Measurements from ENCODE around the gene LRRC52.

Gene LRRC52

GRCh38 chr1:165573787-165574186 is 30.0 kb downstream of the LRRC52 start:
- H3K4me3 ChIP-seq (ENCODE audit: low read depth, low read length): no peak overlapping the region
- TF ChIP-seq, protein P1, sequence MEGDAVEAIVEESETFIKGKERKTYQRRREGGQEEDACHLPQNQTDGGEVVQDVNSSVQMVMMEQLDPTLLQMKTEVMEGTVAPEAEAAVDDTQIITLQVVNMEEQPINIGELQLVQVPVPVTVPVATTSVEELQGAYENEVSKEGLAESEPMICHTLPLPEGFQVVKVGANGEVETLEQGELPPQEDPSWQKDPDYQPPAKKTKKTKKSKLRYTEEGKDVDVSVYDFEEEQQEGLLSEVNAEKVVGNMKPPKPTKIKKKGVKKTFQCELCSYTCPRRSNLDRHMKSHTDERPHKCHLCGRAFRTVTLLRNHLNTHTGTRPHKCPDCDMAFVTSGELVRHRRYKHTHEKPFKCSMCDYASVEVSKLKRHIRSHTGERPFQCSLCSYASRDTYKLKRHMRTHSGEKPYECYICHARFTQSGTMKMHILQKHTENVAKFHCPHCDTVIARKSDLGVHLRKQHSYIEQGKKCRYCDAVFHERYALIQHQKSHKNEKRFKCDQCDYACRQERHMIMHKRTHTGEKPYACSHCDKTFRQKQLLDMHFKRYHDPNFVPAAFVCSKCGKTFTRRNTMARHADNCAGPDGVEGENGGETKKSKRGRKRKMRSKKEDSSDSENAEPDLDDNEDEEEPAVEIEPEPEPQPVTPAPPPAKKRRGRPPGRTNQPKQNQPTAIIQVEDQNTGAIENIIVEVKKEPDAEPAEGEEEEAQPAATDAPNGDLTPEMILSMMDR (IDR thresholded peaks at IDR 0.05; ENCODE audit: borderline replicate concordance, insufficient read depth, low read depth, low read length): no peak

- TF ChIP-seq, protein P1 (IDR thresholded peaks at IDR 0.05; ENCODE audit: borderline replicate concordance, insufficient read depth, low read depth, low read length): no peak
- H3K4me3 ChIP-seq (ENCODE audit: low read depth, low read length): no peak overlapping the region
These were observed 30.5 kb downstream of the LRRC52 start for GRCh38 chr1:165574295-165574694.

DNA sequence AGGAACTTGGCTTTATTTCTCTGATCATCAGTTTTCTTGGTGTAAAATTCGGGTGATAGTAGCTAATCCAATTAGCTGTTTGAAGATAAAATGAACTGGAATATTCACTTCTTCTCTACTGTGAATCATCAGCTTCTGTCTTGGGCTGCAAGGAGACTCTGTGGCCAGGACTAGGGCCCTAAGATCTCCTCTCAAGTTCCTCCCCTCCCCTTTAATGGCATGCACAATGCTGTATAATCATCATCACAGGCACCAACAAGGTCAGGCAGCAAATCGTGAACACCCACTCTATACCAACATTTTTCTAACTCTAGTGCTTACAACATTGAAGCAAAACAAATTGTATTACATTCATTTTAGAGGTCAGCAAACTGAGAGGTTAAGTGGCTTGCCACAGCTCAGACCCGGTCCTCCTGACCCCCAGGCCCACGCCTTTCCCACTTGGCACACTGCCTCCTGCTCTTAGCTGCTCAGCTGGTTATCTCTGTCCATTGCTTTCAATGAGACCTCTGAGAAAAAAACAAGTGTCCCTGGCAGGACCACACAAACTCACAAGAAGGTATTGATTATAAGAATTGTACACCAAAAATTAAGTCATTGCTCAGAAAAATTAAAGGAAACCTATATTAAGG is 31.8 kb downstream of the LRRC52 start:
- H3K4me3 ChIP-seq (ENCODE audit: low read depth, low read length): no peak overlapping the region
- TF ChIP-seq, protein P1 (IDR thresholded peaks at IDR 0.05; ENCODE audit: borderline replicate concordance, insufficient read depth, low read depth, low read length): no peak

DNA sequence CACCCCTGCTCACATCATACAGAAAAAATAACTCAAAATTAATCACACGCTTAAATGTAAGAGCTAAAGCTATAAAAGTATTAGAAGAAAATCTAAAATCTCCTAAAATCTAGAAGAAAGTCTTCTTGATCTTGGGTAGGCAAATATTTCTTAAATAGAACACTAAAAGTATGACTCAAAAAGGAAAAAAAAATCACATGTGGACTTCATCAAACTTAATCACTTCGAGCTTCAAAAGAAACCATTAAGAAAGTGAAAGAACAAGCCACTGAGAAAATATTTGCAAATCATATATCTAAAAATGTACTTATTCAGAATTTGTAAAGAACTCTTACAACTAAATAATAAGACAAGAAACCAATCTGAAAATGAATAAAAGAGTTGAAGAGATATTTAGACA is 32.7 kb downstream of the LRRC52 start:
- no peak overlapping the region for H3K4me3 ChIP-seq (ENCODE audit: low read depth, low read length)
- TF ChIP-seq, protein P1 (IDR thresholded peaks at IDR 0.05; ENCODE audit: borderline replicate concordance, insufficient read depth, low read depth, low read length): no peak

DNA sequence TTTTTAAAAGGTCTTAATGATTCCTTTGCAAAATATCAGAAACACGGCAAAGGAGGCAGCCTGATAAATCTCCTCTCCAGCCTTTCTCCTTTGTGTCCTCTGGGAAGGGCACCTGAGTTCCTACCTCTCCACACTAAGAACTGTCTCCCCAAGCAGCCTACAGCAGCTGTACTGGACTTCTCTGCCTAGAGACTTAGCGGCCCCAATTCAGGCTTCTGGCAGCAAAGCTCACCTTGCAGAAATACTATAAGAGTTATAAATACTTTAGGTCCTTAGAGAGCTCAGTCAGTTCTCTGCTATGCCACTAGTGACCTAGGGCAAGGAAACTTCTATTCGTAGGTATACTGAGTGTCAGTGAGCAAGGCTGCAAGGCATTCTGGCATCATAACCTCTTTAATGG is 33.9 kb downstream of the LRRC52 start:
- TF ChIP-seq, protein P1 (IDR thresholded peaks at IDR 0.05; ENCODE audit: borderline replicate concordance, insufficient read depth, low read depth, low read length): no peak
- no peak overlapping the region for H3K4me3 ChIP-seq (ENCODE audit: low read depth, low read length)

GRCh38 chr1:165580931-165581871 is 37.4 kb downstream of the LRRC52 start:
- H3K4me3 ChIP-seq (ENCODE audit: low read depth, low read length): no peak overlapping the region
- TF ChIP-seq, protein P1 (IDR thresholded peaks at IDR 0.05; ENCODE audit: borderline replicate concordance, insufficient read depth, low read depth, low read length): no peak
